HG02571 (cell line): ENCODE data around the gene LY6G6D.

Experiments used
- ATAC-seq: cut with Tn5 transposase; IDR thresholded peaks from one replicate; pipeline ENCODE4 v1.9.1; 2021; ENCODE audit warnings: mild to moderate bottlenecking, moderate library complexity; ENCODE audit not compliant: unreplicated experiment

The LY6G6D gene

GRCh38 chr6:31761343-31761742 lies 46.2 kb downstream of the LY6G6D start:
- no peak for ATAC-seq

DNA sequence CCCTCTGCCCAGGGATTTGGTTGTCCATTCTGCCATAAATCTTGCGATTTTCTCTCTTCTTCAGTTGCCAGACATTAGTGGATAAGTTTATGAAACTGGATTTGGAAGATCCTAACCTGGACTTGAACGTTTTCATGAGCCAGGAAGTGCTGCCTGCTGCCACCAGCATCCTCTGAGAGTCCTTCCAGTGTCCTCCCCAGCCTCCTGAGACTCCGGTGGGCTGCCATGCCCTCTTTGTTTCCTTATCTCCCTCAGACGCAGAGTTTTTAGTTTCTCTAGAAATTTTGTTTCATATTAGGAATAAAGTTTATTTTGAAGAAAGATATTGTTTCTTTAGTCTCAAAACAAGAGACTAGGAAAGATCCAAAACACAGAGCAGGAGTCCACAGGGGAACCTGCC lies 47.2 kb downstream of the LY6G6D start, which contains the start of gene SAPCD1:
Gene SAPCD1, plus strand, starts transcription at position 301 of the 400 bp plus-strand sequence. CDS start 399 bp downstream, outside the sequence.
- ATAC-seq, result no peak

GRCh38 chr6:31762878-31763618 lies 47.9 kb downstream of the LY6G6D start:
- no peak for ATAC-seq

GRCh38 chr6:31763619-31763940 lies 48.4 kb downstream of the LY6G6D start:
- no peak for ATAC-seq

DNA sequence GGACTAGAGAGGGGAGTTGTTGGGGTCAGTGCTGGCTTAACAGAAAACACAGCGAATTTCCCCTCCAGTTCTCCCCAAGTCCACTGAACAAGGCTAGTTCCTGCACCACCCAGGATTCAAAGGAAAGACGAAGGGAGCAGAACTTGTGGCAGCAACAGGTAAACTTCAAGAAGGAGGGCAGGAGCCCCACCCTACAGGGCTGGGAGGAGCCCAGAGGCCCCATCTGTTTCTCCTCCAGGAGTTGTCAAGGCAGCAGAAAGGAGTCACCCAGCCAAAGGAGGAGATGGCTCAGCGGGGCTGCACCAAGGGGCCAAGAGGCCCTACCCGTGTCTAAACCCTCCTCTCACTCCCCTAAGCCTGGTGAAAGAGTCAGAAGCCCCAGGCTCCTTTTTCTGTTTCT lies 49.0 kb downstream of the LY6G6D start:
- no peak for ATAC-seq

DNA sequence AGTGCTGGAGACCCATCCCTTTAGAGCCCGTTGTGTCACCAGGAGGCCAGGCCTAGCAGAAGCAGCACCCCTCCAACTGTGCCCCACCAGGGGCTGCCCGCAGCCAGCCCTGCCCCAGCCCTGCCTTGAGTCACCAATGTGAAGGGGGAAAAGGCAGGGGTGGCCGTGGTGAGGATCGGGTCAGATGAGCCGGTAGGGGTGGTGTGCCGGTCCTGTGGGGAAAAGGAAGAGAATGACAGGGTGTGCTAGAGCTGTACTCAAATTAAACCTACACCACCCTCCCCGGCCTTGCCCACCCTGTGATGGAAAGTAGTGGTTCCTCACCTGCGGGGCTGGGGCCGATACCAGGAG lies 50.4 kb downstream of the LY6G6D start:
- ATAC-seq, result no peak

GRCh38 chr6:31765910-31766794 lies 51.0 kb downstream of the LY6G6D start:
- ATAC-seq, result no peak

- ATAC-seq, result no peak
Observed at GRCh38 chr6:31767096-31767645, 52.0 kb downstream of the LY6G6D start.
